CD4-positive, alpha-beta T cell treated with Interleukin-6 for 4 hours (primary cell): Measurements from ENCODE around the gene CADM1.

Source experiments
- DNase-seq: peaks from one replicate; pipeline ENCODE4 v3.0.0-alpha.2; 2020; ENCODE audit warnings: mixed read lengths

Gene CADM1

DNA sequence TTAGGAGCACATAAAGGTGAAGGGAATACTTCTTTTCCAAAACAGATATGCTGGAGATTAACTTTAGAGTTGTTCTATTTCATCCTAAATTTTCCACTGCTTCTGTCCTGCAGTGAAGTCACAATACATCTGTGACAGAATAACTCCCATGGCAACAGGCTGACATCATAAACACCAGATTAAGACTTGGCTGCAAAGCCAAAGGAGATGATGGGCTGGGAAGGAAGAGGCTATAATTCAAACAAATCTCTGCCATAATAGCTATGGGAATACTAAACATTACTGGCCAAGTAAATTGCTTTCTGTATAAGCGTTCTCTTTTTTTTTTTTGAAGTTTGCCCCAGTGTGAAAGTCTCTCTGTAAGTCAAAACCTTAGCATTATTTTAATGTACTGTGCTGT lies 107.7 kb downstream of the CADM1 start:
- DNase-seq = no peak

DNA sequence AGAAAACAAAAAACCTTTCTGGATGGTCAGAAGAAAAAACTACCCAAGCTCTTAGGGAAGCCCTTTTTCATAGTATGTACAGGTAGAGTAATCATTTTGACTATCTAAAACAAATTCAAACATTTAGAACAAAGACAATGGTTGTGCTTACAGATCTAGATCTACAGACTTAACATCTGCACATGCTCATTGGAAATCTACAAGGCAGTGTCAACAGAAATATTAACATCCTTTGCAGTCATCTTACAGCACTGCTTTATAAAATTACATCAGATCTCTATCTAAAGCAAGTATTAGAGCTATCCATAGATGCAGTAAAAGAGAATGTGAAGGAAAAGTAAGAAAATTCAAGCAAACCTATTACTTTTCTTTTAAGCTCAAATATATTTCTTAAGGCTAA lies 110.3 kb downstream of the CADM1 start:
- no peak for DNase-seq

- DNase-seq = no peak
Observed at GRCh38 chr11:115391598-115391997, 112.6 kb downstream of the CADM1 start.

DNA sequence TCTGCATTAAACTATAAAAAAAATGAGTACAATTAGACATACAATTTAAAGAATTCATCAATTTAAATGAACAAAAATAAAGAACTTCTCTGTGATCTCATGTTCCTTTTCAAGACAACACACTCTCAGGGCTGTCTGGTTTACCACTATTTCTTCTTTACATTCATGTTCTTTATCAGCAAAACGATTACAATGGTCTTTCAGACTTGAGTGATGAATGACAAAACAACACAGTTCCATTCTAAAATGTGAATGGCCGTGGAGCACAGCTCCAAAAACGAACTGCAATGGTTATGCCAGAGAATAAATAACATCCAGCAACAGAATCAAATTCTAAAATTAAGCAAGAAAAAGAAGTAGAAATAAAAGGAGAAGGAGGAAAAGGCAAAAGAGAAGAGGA lies 113.1 kb downstream of the CADM1 start:
- no peak for DNase-seq

DNA sequence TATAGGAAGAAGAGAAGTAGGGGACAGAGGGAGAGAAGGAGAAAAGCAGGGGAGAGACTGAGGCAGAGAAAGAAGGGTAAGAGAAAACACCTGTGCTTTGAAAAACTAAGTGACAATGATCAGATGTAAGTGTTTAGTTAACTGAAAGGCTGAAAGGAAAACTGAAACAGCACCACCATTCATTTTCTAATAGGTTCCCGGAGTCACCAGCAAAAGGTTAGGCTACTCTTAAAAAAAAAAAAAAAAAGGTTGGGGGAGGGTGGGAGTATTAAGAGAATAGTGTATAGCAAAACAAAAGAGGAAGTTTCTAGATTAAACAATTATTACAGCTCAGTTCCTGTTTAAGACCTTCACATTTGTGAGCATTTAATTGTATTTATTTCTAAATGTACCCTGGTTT lies 113.8 kb downstream of the CADM1 start:
- no peak for DNase-seq

- DNase-seq = no peak
Observed at GRCh38 chr11:115389790-115390189, 114.4 kb downstream of the CADM1 start.

DNA sequence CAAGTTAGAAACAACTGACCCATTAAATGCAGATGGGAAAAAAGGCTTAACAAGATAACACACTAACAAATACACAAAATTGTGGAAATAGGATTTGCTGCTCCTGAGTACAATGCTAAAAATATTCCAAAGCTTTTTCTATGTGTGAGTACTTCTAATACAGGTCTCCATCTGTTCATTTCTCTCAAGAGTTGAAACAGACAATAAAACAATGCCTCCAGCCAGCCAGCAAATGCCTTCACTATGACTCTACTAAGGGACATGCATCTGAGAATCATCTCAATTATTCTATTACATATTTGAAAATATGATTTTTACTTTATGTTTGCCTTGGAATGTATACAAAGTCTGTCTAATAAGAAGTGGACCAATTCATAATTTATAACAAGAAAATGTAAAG lies 119.0 kb downstream of the CADM1 start:
- DNase-seq = no peak

GRCh38 chr11:115384236-115384635 lies 120.0 kb downstream of the CADM1 start:
- no peak for DNase-seq

DNA sequence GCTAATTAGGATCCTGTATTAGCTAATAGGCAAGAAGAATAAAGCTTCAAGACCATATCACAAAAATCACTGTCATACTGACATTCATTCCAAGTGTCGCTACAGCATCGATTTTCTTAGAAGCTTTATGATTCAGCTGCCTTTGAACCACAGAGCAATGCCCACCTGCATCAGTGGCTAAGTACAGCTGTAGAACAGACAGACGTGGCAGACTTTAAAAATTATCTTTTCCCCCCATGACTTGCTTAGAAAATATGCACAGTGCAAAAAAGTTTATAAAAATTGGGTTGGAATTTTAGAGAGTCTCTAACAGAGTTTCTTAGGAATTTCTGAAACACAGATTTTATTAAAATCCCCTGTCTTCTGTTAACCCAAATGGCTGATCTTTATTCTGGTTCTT lies 120.8 kb downstream of the CADM1 start:
- DNase-seq = no peak

DNA sequence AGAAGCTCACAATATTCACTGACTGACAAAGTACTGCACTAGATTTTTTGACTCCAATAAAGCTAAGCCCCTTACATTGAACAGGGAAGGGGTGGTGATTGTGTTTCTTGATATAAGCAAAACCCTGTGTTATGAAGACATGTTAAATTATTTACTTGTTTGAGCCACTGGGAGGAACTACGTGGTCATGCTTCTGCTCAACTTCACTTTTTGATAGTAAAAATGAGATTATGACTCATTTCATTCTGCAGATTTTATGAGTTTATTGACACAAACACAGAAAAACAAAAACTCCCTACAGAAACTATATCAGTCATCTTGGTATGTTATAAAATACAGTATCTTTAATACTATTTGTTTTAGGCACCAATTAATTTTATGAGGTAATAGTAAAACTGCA lies 124.7 kb downstream of the CADM1 start:
- no peak for DNase-seq

DNA sequence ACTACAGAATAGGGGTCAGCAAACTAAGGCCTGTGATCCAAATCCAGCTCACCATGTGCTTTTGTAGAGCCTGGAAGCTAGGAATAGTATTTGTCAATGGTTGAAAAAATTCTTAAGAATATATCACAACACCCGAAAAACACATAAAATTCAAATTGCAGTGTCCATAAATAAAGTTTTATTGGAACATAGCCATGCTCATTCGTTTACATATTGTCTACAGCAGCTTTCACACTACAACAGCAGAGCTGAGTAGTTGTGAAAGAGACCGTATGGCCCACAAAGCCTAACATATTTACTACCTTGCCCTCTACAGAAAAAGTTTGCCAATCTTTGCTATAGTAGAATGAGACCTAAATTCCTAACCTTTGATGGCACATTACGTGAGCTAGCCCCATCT lies 125.7 kb downstream of the CADM1 start:
- DNase-seq = no peak

- DNase-seq = no peak
Observed at GRCh38 chr11:115377882-115378296, 126.3 kb downstream of the CADM1 start.

- DNase-seq = no peak
Observed at GRCh38 chr11:115368616-115369015, 135.6 kb downstream of the CADM1 start.

GRCh38 chr11:115366826-115367225 lies 137.4 kb downstream of the CADM1 start:
- no peak for DNase-seq

DNA sequence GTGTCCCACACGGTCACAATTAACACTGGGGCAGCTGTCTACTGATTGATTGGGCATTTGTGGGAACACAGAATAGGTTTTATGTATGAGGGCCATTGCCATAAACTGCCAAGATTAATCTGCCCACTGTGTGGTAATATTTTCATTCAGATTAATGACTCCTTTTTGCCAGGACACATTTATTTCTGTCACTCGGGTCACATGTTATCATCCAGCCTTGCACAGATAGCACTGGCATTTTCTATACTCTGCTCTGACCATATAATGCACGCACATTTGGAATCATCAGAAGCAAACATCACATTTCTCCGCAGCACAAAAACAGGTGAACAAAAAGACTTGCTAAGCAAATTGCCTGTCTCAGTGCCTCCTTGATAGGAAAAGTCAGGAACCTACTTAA lies 138.3 kb downstream of the CADM1 start:
- DNase-seq = no peak

- DNase-seq = no peak
Observed at GRCh38 chr11:115364896-115365295, 139.3 kb downstream of the CADM1 start.

GRCh38 chr11:115363921-115364320 lies 140.3 kb downstream of the CADM1 start:
- DNase-seq = no peak

- DNase-seq = no peak
Observed at GRCh38 chr11:115363426-115363825, 140.8 kb downstream of the CADM1 start.

DNA sequence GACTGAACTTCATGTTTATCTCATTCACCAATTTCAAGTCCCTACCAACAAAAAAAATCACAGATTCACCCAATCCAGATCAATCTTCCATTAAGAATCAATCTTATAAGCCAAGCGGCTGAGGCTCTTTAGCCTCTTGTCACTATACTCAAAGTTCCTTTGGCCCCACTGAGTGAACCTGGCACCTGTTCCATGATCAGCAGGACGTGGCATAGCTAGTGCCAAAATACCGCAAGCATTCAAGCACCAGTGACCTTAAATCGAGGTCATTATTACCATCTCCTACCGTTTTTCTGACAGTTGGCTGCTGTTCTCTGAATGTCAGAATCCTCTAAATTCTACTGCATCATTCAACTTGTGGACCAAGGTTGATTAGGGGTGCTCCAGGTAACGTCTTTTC lies 141.2 kb downstream of the CADM1 start:
- DNase-seq = no peak

- no peak for DNase-seq
Observed at GRCh38 chr11:115361025-115361424, 143.2 kb downstream of the CADM1 start.

- DNase-seq = no peak
Observed at GRCh38 chr11:115360186-115360824, 143.9 kb downstream of the CADM1 start.

DNA sequence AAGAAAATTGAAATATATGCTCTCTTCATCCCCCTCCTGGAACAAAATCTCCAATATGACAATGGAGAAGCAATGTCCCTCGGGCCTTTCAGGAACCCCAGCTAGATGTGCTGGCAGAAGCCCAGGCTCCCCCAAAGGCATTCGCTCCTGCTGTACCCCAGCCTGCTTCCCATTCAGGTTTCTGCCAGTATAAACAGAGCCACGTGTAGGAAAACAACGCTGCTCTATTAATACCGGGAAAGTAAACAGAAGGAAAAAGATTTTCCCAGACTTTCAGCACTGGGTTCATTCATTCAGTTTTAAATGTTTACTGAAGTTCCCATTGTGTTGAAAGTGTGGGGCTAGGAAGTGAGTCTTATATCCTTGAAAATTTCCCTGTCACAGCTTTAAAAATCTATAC lies 147.1 kb downstream of the CADM1 start:
- DNase-seq = no peak

- no peak for DNase-seq
Observed at GRCh38 chr11:115352805-115353485, 151.3 kb downstream of the CADM1 start.

DNA sequence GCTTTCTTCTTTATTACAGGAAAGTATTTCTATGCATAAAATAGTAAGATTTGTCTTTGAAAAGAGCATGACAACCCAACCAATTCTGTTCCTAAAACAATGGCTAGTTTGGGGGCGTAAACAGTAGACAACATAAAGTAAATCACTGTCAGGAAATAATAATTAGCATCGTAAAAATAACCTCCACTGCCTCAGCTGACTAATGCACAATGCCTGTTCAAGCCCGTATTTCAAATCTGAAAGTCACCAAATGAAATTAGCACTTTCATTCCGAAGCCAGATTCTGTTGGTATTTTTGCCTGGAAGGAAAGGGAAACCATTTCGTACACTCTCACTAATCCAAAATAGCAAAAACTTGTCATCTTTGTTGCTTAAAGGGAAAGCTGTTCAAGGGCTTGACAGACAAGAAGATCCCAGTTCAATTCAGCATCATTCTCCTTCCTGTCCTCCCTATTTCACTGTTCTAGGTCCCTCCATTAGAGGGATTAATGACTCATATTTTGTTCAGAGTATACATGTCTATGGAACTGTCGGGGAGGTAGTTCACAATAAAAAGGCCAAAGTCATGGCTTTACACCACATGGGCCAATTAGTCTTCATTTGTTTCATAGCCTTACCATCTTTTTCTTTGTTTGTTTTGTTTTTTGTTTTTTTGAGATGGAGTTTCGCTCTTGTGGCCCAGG lies 154.7 kb downstream of the CADM1 start:
- DNase-seq = no peak
